MCF 10A (cell line): ENCODE data around the gene SEMA4F. TPM values are rescaled to one million over a fixed set of nuclear protein-coding genes. Genes with fewer than 3 reads are reported as not detected.

Source experiments
- BruUV-seq: library from RNA; stranded (reverse); fragments of 400-500 nt; replicated peaks from 2 replicates; lab custom pipeline; 2021; lab: Mats Ljungman, UMichigan
- CTCF ChIA-PET: fragments of 300-600 bp; sonication (Branson Sonifier 250); formaldehyde crosslinking; extraction: SDS; loops from one replicate; lab custom pipeline; 2021; ENCODE audit warnings: antibody characterized with exemption, inconsistent platforms; lab: Yijun Ruan, JAX
- POLR2A ChIA-PET: fragments of 300-600, 350-650 bp; sonication (Branson Sonifier 250); formaldehyde crosslinking; extraction: SDS; loops from one replicate; lab custom pipeline; 2020; ENCODE audit warnings: antibody characterized with exemption, inconsistent platforms; lab: Yijun Ruan, JAX
- DNase-seq: peaks from one replicate; pipeline ENCODE4 v3.0.0-alpha.2; 2018; ENCODE audit not compliant: unreplicated experiment
- H3K27ac Mint-ChIP-seq: one replicate; pipeline ENCODE4 v1.8.0; 2022; ENCODE audit warnings: mild to moderate bottlenecking, low read depth, mixed read lengths; ENCODE audit not compliant: unreplicated experiment
- H3K27me3 Mint-ChIP-seq: one replicate; pipeline ENCODE4 v1.8.0; 2022; ENCODE audit warnings: mixed read lengths; ENCODE audit not compliant: insufficient read depth, unreplicated experiment
- H3K36me3 Mint-ChIP-seq: one replicate; pipeline ENCODE4 v1.8.0; 2022; ENCODE audit warnings: mild to moderate bottlenecking, moderate library complexity, mixed read lengths; ENCODE audit not compliant: insufficient read depth, unreplicated experiment
- H3K4me1 Mint-ChIP-seq: one replicate; pipeline ENCODE4 v1.8.0; 2022; ENCODE audit warnings: mixed read lengths; ENCODE audit not compliant: insufficient read depth, unreplicated experiment
- H3K4me3 Mint-ChIP-seq: one replicate; pipeline ENCODE4 v1.8.0; 2022; ENCODE audit warnings: mild to moderate bottlenecking, moderate library complexity, mixed read lengths; ENCODE audit not compliant: unreplicated experiment
- H3K9me3 Mint-ChIP-seq: one replicate; pipeline ENCODE4 v1.8.0; 2022; ENCODE audit warnings: mixed read lengths; ENCODE audit not compliant: unreplicated experiment
- intact Hi-C: fragments of 100-400 bp; cut with micrococcal nuclease; formaldehyde crosslinking; loops from 2 replicates; pipeline ENCODE4 v1.14.1; 2022
- total RNA-seq: library from RNA; stranded (reverse); gene quantifications from 2 replicates; pipeline ENCODE4 v1.2.3, GENCODE V29; 2022
- TF ChIP-seq, protein P1 (sequence below): fragments of 200-600 bp; IDR thresholded peaks from one replicate; pipeline ENCODE4 v1.8.0; 2022; ENCODE audit warnings: antibody characterized with exemption, mild to moderate bottlenecking; ENCODE audit not compliant: unreplicated experiment

The SEMA4F gene
- total RNA-seq, 1 experiment from 2014 or later, result 5.2 TPM

- BruUV-seq, result no TSS peak
- no peak for DNase-seq
- no peak overlapping the region for H3K27ac Mint-ChIP-seq
- POLR2A ChIA-PET, result no interaction called here
- TF ChIP-seq, protein P1, sequence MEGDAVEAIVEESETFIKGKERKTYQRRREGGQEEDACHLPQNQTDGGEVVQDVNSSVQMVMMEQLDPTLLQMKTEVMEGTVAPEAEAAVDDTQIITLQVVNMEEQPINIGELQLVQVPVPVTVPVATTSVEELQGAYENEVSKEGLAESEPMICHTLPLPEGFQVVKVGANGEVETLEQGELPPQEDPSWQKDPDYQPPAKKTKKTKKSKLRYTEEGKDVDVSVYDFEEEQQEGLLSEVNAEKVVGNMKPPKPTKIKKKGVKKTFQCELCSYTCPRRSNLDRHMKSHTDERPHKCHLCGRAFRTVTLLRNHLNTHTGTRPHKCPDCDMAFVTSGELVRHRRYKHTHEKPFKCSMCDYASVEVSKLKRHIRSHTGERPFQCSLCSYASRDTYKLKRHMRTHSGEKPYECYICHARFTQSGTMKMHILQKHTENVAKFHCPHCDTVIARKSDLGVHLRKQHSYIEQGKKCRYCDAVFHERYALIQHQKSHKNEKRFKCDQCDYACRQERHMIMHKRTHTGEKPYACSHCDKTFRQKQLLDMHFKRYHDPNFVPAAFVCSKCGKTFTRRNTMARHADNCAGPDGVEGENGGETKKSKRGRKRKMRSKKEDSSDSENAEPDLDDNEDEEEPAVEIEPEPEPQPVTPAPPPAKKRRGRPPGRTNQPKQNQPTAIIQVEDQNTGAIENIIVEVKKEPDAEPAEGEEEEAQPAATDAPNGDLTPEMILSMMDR, result no peak
- no peaks in the 10 kb centered on the region for H3K9me3 Mint-ChIP-seq
- intact Hi-C loops, result loop anchor here (1.0 to 5.0 kb wide), 8 partner anchors 25 to 933 kb away; no protein-coding TSS in a partner anchor
- no peak overlapping the region for H3K4me3 Mint-ChIP-seq
- peaks cover 6% of the 10 kb centered on the region for H3K4me1 Mint-ChIP-seq
- H3K36me3 Mint-ChIP-seq, result no peaks in the 10 kb centered on the region
- H3K27me3 Mint-ChIP-seq, result no peaks in the 10 kb centered on the region
- CTCF ChIA-PET, result interaction anchor here (0.7 to 4.1 kb wide), 5 partner anchors 186 to 938 kb away, joined by 3 to 71 read pairs (median 3); no protein-coding TSS in a partner anchor
Observed at GRCh38 chr2:74689671-74690070, 35.6 kb downstream of the SEMA4F start.

- DNase-seq, result peak; percentile 75
- Mint-ChIP-seq H3K27me3 (no peaks in the 10 kb centered on the region), H3K4me3 (no peak overlapping the region), H3K9me3 (no peaks in the 10 kb centered on the region), H3K4me1 (peaks cover 6% of the 10 kb centered on the region), H3K36me3 (no peaks in the 10 kb centered on the region), H3K27ac (no peak overlapping the region)
- TF ChIP-seq, protein P1, result peak; percentile 89
- CTCF ChIA-PET, result interaction anchor here (0.6 to 3.0 kb wide), 38 partner anchors 9 to 782 kb away, joined by 3 to 95 read pairs (median 4); partner anchors contain the start of genes CCDC142 and TTC31
- no TSS peak for BruUV-seq
- POLR2A ChIA-PET, result interaction anchor here (0.7 to 2.2 kb wide), 4 partner anchors 145 to 215 kb away, joined by 3 to 6 read pairs (median 4); no protein-coding TSS in a partner anchor
- intact Hi-C loops, result loop anchor here (1.0 to 5.0 kb wide), 8 partner anchors 24 to 932 kb away; no protein-coding TSS in a partner anchor
Observed at GRCh38 chr2:74690571-74690970, 36.5 kb downstream of the SEMA4F start.

- Mint-ChIP-seq H3K27me3 (no peaks in the 10 kb centered on the region), H3K27ac (no peak overlapping the region), H3K36me3 (no peaks in the 10 kb centered on the region), H3K4me3 (no peak overlapping the region), H3K4me1 (peaks cover 6% of the 10 kb centered on the region), H3K9me3 (no peaks in the 10 kb centered on the region)
- TF ChIP-seq, protein P1, result no peak
- POLR2A ChIA-PET, result interaction anchor here (0.7 to 2.2 kb wide), 4 partner anchors 14 to 185 kb away, joined by 3 to 6 read pairs (median 5); no protein-coding TSS in a partner anchor
- BruUV-seq, result no TSS peak
- CTCF ChIA-PET, result interaction anchor here (0.6 to 3.0 kb wide), 30 partner anchors 9 to 1806 kb away, joined by 3 to 95 read pairs (median 4); no protein-coding TSS in a partner anchor
- intact Hi-C loops, result loop anchor here (2.0 to 5.0 kb wide), 4 partner anchors 23 to 930 kb away; no protein-coding TSS in a partner anchor
- no peak for DNase-seq
Observed at GRCh38 chr2:74691929-74692328, 37.9 kb downstream of the SEMA4F start.

- Mint-ChIP-seq H3K9me3 (no peaks in the 10 kb centered on the region), H3K4me1 (peaks cover 6% of the 10 kb centered on the region), H3K27me3 (no peaks in the 10 kb centered on the region), H3K4me3 (no peak overlapping the region), H3K27ac (no peak overlapping the region), H3K36me3 (no peaks in the 10 kb centered on the region)
- intact Hi-C loops, result loop anchor here (5.0 kb wide), 2 partner anchors 359 to 929 kb away; no protein-coding TSS in a partner anchor
- no TSS peak for BruUV-seq
- DNase-seq, result no peak
- TF ChIP-seq, protein P1, result no peak
- CTCF ChIA-PET, result interaction anchor here (0.8 to 3.0 kb wide), 7 partner anchors 10 to 715 kb away, joined by 3 to 95 read pairs (median 3); no protein-coding TSS in a partner anchor
- POLR2A ChIA-PET, result interaction anchor here (0.6 to 1.6 kb wide), 2 partner anchors 41 to 142 kb away, joined by 3 to 10 read pairs; partner anchors contain the start of gene HK2
Observed at GRCh38 chr2:74693213-74693612, 39.2 kb downstream of the SEMA4F start.
